CD4-positive, alpha-beta T cell treated with Interleukin-4 for 4 hours (primary cell): ENCODE measurements around the gene HSD11B1L.
"Not testable (repeated sequence)": the region's sequence is repeated elsewhere in the genome, so short reads cannot be mapped to it uniquely, and the experiment has no call there.

Experiments used
- DNase-seq: peaks from one replicate; pipeline ENCODE4 v3.0.0-alpha.2; 2020

Gene HSD11B1L

DNA sequence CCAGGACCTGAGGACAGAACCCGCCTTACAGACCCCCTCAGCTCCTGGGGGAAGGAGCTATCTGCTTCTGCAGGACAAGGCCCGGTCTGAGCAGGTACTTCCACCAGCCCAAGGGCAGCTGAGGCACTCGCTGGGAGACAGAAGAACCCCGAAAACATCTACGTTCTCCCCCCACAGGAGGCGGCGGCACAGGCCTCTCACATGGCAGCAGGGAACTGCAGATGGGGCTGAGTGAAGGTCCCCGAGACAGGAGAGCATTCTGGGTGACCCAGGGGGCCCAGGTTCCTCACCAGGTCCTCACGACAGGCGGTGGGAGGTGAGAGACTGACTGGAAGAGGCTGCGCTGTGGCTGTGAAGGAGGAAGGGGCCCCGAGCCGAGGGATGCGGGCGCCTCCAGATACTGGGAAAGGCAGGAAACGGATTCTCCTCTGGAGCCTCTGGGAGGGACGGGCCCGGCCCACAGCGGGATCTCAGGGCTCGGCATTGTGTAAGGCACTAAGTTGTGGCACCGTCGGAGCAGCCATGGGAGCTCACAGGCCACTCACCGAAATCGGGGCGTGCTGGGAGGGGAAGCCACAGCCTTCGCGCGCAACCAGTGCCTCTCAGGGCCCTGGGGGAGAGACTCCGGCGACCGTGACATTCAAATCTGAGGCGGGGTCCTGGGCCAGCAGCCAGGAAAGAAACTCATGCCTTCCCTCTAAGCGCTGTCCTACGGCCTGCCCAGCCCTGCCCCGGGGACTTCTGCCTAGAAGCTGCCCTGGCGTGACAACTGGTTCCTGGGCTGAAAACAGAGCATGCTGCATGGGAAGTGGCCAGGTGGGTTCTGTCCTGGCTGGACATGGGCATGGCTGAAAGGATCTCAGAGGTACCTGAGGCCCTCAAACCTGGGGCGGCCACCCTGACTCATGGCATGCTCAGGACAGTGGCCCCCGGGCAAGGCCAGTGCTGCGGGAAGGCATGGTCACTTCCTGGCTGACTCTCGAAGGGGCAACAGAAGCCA is 23.3 kb downstream of the HSD11B1L start:
- DNase-seq, result no peak

GRCh38 chr19:5705552-5705951 is 24.7 kb downstream of the HSD11B1L start:
- DNase-seq, result no peak

DNA sequence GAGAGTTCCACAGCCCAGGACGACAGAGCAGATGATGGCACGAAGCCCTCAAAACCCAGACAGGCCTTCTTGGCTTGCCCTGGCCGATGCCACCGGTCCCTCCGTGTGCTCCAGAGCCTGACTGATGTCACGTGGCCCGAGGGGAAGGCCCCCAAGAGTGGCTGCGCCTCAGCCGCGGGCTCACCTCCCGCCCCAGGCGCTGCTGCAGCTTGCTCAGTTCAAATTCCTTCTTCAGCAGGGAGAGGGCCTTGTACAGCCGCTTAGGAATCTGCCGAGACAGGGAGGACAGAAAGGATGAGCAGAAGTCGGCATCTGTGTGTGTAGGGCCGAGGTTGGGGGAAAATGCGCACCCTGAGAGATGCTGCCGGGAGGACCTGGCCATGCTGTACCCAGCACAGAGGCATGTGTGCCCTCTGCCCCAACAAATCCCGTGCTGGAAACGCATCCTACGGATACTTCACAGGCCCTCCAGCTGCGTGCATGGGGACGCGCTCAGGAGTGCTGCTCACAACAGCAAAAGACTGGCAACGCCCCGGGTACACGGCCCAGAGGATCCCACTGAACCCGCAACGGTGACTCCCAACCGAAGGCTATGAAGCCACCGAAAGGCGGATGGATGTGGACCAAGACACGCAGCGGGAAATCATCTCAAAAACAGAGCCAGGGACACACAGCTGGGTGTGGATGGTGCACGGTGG is 26.2 kb downstream of the HSD11B1L start:
- no peak for DNase-seq

GRCh38 chr19:5707576-5708575 is 27.0 kb downstream of the HSD11B1L start:
- no peak for DNase-seq

DNA sequence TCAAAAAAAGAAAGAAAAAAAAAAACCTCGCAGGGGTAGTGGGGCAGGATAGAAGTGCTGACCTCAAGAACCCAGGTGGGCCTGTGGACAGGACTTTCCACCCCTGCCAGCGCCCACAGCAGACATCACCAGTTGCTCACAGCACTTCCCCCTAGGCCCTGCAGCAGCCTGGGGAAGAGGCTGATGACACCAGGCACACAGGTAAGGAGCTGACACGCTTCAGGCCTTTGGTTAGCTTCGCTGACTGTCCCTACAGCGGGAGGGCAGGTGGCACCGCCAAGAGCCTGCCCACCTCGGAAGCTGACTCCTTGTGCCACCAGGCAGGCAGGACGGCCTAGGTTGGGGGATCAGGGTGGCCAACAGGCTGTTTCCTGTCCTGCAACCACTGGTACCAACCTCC is 30.2 kb downstream of the HSD11B1L start:
- no peak for DNase-seq

DNA sequence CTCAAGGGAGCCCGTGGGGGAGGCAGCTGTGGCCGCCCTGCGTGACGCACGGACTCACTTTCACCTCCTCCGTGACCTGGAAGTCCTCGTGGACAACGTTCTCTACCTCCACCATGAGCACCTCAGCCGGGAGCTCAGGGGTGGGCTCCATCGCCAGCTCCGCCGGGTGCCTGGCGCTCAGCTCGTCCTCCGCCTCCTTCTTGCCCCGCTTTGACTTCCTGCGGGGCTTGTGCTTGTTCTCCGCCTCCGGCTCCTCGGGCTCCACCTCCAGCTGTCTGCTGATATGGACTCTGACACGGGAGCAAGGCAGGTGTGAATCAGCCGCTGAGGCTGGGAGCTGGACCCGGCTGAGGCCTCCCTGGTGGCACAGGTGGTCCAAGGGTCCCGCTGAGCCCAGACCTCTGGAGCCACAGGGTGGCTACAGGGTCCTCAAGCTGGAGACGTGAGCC is 30.9 kb downstream of the HSD11B1L start:
- DNase-seq, result no peak

GRCh38 chr19:5713228-5713627 is 32.4 kb downstream of the HSD11B1L start:
- DNase-seq, result no peak

DNA sequence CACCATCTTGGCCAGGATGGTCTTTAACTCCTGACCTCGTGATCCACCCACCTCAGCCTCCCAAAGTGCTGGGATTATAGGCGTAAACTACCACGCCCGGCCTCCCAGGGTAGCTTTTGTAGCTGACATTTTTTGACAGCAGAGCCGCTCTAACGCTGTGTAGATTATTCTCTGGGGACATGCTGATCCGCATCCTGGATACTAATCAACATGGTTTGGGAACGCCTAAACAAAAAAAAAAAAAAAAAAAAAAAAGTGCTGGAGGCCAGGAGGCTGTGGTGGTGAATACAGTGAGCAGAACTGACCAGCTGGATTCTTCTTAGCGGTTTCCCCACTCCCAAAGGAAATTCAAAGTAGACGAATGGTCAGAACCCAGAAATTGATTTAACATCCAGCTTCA is 34.0 kb downstream of the HSD11B1L start:
- no peak for DNase-seq

DNA sequence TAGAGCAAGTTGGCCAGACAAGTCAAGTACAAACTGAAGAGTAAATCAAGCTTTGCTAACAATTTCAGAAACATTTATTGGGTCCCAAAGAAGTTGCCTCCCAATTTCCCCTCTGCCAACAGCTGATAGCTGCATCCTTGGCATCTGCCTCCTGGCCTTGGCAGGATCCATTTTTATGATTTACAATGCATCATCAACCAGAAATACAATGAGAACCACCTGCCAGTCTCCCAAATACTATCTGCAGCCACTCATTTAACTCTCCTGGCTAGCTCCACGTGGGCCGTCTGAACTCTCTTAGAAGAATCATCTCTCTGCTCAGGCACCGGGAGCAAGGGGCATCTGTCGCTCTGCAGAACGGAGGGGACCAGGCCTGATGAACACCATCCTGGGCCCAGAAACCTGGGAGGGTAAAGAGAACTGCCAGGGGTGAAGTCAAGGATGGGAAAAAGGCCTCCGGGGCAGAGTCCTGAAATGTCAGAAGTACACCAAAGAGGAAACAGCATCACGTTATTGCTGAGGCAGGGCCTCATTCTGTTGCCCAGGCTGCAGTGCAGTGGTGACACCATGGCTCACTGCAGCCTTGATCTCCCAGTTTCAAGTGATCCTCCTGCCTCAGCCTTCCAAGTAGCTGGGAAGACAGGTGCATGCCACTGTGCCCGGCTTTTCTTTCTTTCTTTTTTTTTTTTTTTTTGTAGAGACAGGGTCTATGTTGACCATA is 36.5 kb downstream of the HSD11B1L start:
- DNase-seq, result no peak

DNA sequence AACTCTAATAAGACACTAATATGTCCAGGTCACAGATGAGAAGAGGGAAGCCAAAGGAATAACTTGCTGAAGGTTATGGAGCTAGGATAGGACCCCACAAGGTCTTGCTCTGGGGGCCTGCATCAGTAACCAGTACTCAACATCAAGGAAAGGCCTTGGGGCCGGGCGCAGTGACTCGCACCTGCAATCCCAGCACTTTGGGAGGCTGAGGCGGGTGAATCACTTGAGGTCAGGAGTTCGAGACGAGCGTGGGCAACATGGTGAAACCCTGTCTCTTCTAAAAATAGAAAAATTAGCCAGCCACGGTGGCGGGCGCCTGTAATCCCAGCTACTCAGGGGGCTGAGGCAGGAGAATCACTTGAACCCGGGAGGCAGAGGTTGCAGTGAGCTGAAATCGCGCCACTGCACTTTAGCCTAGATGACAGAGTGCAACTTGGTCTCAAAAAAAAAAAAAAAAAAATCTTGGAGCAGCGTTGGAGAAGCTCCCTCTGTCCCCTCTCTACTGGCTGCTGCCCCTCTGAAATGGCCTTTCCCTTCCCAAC is 37.3 kb downstream of the HSD11B1L start:
- DNase-seq, result no peak

- DNase-seq, result no peak
Observed at GRCh38 chr19:5718579-5719273, 37.9 kb downstream of the HSD11B1L start.

DNA sequence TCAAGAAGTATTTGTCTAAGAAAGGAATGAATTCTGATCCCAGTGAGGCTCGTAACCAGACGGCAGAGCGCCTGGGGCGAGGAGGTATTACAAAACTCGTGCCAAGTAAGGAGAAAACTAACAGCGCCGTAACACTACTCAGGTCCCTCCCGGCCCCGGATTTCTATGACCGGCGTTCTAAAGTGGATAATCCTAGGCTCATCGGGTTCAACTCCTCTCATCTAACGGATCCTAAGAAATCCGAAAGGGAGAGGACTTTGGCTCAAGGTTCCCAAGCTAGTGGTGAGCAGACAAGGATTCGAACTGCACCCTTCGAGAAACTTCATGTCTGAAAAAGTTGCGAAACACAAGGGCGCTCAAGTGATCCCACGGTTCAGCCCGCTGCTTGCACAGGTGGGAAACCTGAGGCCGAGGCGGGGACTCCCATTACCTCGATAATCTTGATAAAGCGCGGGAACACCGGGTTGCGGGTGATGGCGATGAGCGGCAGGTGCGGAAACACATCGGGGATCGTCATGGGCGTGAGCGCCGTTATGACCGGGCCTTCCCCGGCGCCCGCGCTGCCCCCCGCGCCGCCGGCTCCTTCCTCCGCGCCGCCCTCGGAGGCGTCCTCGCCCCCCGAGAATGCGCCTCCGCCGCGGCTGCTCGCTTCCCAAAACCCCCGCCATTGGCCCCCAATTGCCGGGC is 38.6 kb downstream of the HSD11B1L start:
- no peak for DNase-seq

- DNase-seq, result peak; percentile 98
Observed at GRCh38 chr19:5719961-5720790, 39.3 kb downstream of the HSD11B1L start, which contains the start of the genes CATSPERD and LONP1. TSS of gene CATSPERD (plus strand) at chr19:5720637. CDS start at chr19:5720738, 101 bp downstream. TSS of gene LONP1 (minus strand) at chr19:5720146. CDS start at chr19:5720132, 14 bp downstream.

GRCh38 chr19:5727453-5728050 is 46.7 kb downstream of the HSD11B1L start:
- DNase-seq, result no peak

DNA sequence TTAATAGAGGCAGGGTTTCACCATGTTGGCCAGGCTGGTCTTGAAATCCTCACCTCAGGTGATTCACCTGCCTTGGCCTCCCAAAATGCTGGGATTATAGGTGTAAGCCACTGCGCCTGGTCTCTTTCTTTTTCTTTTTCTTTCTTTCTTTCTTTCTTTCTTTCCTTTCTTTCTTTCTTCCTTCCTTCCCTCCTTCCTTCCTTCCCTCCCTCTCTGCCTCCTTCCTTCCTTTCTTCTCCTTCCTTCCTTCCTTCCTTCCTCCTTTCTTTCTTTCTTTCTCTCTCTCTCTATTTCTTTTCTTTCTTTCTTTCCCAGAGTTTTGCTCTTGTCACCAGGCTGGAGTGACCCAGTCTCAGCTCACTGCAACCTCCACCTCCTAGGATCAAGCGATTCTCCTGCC is 52.3 kb downstream of the HSD11B1L start:
- DNase-seq, result not testable (repeated sequence)
